GM08714 (cell line): ENCODE data around the gene CMSS1.

Source experiments
- H3K4me3 ChIP-seq: fragments of 200-500 bp; sonication (Bioruptor generic); 2 replicates; pipeline ENCODE4 v1.5.1; 2014; ENCODE audit warnings: mild to moderate bottlenecking, low read length, inconsistent platforms
- ZNF274 ChIP-seq: IDR thresholded peaks from 2 replicates; pipeline ENCODE4 v1.6.1; 2012; ENCODE audit warnings: mild to moderate bottlenecking, low read depth, low read length

The CMSS1 gene

GRCh38 chr3:99795573-99795972, 22.1 kb upstream of the CMSS1 start:
- no peak overlapping the region for H3K4me3 ChIP-seq
- no peak for TF ChIP-seq ZNF274

DNA sequence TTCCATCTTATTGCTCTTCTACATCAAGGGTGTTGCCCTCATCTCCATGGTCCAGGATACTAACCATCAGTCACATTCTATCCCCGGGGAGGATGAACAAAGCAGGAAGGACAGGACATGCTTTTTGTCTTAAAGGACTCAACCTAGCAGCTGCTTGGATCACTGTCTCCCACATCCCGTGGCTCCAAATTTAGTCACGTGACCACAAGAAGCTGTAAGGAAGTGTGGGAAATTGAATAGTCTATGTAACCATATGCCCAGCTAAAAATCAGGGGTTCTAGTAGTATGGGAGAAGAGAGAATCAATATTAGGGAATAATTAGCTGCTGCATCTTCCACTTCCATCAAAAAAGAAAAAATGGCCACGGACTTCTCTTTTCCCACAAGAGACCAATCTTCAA, 18.2 kb upstream of the CMSS1 start:
- TF ChIP-seq ZNF274: no peak
- H3K4me3 ChIP-seq: no peak overlapping the region

- TF ChIP-seq ZNF274: no peak
Measured at GRCh38 chr3:99803297-99803696, 14.4 kb upstream of the CMSS1 start.

DNA sequence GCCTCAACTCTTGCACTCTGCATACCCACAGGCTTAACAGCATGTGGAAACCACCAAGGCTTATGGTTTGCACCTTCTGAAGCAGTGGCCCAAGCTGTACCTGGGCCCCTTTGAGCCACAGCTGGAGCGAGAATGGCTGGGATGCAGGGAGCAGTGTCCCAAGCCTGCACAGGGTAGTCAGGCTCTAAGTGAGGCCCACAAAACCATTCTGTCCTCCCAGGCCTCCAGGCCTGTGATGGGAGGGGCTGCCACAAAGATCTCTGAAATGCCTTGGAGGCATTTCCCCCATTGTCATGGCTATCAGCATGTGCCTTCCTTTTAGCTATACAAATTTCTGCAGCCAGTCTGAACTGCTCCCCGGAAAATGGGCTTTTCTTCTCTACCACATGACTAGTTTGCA, 12.5 kb upstream of the CMSS1 start:
- H3K4me3 ChIP-seq: no peak overlapping the region
- TF ChIP-seq ZNF274: no peak

More at GRCh38 chr3:99803297-99803696, 14.4 kb upstream of the CMSS1 start:
- no peak overlapping the region for H3K4me3 ChIP-seq

GRCh38 chr3:99808163-99808794, 9.4 kb upstream of the CMSS1 start:
- TF ChIP-seq ZNF274: no peak
- no peak overlapping the region for H3K4me3 ChIP-seq

GRCh38 chr3:99809565-99809964, 8.1 kb upstream of the CMSS1 start:
- no peak overlapping the region for H3K4me3 ChIP-seq

DNA sequence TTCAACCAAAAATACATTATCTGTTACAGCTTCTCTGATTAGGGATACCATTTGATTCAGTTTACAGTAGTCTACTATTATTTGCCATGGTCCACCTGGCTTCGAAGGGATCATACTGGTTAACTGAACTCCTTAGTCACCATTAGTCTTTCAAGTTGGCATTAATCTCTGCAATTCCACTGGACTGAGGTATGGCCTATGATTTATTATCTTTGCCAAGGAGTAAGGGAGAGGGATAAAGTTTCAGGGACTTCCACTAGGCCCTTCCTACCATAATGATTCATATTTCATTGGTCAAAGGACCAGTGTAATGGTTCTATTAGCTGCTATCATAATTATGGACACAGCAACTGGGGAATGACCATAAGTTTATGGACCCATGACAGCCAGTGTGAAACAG, 7.3 kb upstream of the CMSS1 start:
- no peak overlapping the region for H3K4me3 ChIP-seq
- TF ChIP-seq ZNF274: no peak

More at GRCh38 chr3:99809565-99809964, 8.1 kb upstream of the CMSS1 start:
- no peak for TF ChIP-seq ZNF274

- TF ChIP-seq ZNF274: no peak
- peak overlapping the region; percentile 68 for H3K4me3 ChIP-seq
Measured at GRCh38 chr3:99817047-99817436, 620 bp upstream of the CMSS1 start.

DNA sequence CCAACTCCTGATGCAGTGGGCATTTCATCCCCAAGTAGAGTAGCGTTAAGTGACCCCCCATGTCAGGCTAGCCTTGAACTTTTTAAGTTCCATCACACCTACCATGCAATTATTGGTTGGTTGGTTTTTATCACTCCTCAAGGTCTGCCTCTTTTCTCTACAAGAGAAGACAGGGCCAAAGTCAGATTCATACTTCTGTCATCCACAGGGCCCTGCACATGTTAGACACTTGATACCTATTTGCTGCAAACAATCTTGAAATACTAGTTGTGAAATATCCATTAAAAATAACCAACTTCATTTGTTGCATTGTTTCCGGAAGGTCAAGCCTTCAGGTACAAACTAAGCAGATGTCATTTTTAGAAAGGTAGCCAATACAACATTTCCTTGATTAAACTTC, 1.2 kb downstream of the CMSS1 start:
- no peak for TF ChIP-seq ZNF274
- H3K4me3 ChIP-seq: peak overlapping the region; percentile 17; the same call in 1 of the 2 replicates

DNA sequence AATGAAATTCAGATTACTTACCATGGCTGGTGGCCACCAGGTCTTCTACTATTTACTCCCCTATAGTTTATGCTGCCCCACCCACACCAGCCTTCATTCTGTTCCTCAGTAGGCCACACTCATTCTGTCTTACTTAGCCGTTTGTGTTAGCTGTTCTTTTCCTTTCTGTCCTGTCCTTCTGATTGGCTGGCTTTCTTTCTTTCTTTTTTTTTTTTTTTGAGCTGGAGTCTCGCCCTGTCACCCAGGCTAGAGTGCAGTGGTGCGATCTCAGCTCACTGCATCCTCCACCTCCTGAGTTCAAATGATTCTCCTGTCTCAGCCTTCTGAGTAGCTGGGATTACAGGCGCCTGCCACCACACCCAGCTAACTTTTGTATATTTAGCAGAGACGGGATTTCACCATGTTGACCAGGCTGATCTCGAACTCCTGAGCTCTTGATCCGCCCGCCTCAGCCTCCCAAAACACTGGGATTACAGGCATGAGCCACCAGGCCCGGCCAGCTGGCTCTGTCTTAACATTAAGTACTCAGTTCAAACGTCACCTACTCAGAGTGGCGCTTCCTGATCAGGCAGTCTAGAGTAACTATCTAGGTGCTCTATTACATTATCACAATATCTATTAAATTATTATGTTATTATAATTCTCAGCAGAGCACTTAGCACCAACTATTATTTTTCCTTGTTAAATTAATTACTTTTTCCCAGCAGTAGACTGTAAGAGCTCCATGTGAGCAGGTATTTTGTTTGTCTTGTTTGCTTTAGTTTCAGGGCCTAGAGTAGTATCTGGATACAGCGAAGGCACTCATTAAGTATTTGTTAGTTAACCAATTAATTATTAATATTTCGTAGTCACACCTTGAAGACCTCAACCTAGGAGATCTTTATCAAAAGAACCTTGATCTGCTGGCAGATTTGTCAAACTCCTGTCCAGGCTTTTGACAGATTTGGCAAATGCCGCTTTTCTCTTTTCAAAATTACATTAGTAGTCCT, 6.4 kb downstream of the CMSS1 start:
- TF ChIP-seq ZNF274: no peak
- H3K4me3 ChIP-seq: no peak overlapping the region

DNA sequence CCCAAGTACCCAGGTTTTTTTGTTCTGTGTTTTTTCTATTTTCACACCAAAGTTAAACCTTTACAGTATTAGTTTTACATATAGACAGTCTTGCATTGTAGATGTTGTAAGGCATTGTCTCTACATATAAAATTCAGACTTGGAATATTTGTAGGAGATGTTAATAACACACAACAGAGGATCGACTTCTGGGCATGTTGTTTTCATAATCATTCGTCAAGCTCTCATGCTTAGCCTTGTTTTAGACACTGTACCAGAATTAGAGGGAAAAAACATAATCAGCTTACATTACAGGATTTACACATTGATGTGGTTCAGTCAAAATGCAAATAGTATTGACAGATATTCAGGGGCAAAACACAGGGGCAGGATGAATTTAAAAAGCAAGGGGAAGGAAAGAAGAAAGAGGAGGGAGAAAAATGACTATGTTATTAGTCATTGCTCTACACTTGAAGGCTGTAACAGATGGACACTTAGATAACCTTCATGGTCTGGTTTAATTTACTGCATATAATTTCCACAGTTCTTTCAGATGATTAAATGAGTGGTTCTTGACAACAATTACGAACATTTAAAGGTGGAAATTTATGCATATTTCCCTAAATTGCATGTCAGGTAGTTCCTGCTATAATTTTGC, 7.5 kb downstream of the CMSS1 start:
- no peak for TF ChIP-seq ZNF274
- H3K4me3 ChIP-seq: no peak overlapping the region

- no peak overlapping the region for H3K4me3 ChIP-seq
- no peak for TF ChIP-seq ZNF274
Measured at GRCh38 chr3:99829844-99830243, 12.2 kb downstream of the CMSS1 start.

- no peak overlapping the region for H3K4me3 ChIP-seq
- TF ChIP-seq ZNF274: no peak
Measured at GRCh38 chr3:99833617-99834205, 16.0 kb downstream of the CMSS1 start.
